ENCODE data around the gene GALM. TPM values are rescaled to one million over a fixed set of nuclear protein-coding genes. Genes with fewer than 3 reads are reported as not detected.

The GALM gene
- total RNA-seq, 2 donors from 2014 or later, result 9.2 to 16.8 TPM

GRCh38 chr2:38723173-38723572 lies 57.3 kb downstream of the GALM start:
- ATAC-seq (no peak), DNase-seq (no peak)
- intact Hi-C loops (cut with DNase I), result loop anchor here in 1 of 2 donors (5.0 kb wide), 1 partner anchor 56 kb away; the partner anchor contains the start of gene GALM

GRCh38 chr2:38727661-38728060 lies 61.7 kb downstream of the GALM start:
- intact Hi-C loops (cut with DNase I), result no loop called here
- DNase-seq, result no peak
- ATAC-seq, result no peak

- no peak for ATAC-seq
- intact Hi-C loops (cut with DNase I), result loop anchor here in 1 of 2 donors (1.0 kb wide), 1 partner anchor 16 kb away; no protein-coding TSS in a partner anchor
- DNase-seq, result no peak
Measured at GRCh38 chr2:38728694-38729093, 62.8 kb downstream of the GALM start.

GRCh38 chr2:38731090-38731489 lies 65.2 kb downstream of the GALM start:
- ATAC-seq, result no peak
- intact Hi-C loops (cut with DNase I), result loop anchor here in 1 of 2 donors (10.0 kb wide), 1 partner anchor 416 kb away; no protein-coding TSS in a partner anchor
- no peak for DNase-seq

GRCh38 chr2:38731684-38732221 lies 65.8 kb downstream of the GALM start:
- no peak for DNase-seq
- intact Hi-C loops (cut with DNase I), result loop anchor here in 1 of 2 donors (10.0 kb wide), 1 partner anchor 417 kb away; no protein-coding TSS in a partner anchor

GRCh38 chr2:38733300-38733971 lies 67.5 kb downstream of the GALM start:
- DNase-seq, result no peak
- intact Hi-C loops (cut with DNase I), result loop anchor here in 1 of 2 donors (10.0 kb wide), 1 partner anchor 419 kb away; no protein-coding TSS in a partner anchor
- no peak for ATAC-seq

More at GRCh38 chr2:38731684-38732221, 65.8 kb downstream of the GALM start:
- ATAC-seq, result no peak

GRCh38 chr2:38734299-38735058 lies 68.6 kb downstream of the GALM start:
- peak; percentile 72 for DNase-seq
- peak in 1 of 2 donors; percentile 21 for ATAC-seq
- intact Hi-C loops (cut with DNase I), result loop anchor here (5.0 to 10.0 kb wide), 2 partner anchors 152 to 420 kb away; no protein-coding TSS in a partner anchor

GRCh38 chr2:38735999-38736320 lies 70.0 kb downstream of the GALM start:
- ATAC-seq (no peak), DNase-seq (no peak)
- intact Hi-C loops (cut with DNase I), result loop anchor here (5.0 to 10.0 kb wide), 2 partner anchors 154 to 421 kb away; no protein-coding TSS in a partner anchor

- intact Hi-C loops (cut with DNase I), result loop anchor here (5.0 to 10.0 kb wide), 2 partner anchors 155 to 422 kb away; no protein-coding TSS in a partner anchor
- peak; percentile 52 for DNase-seq
- ATAC-seq, result peak; percentile 9 to 49
Measured at GRCh38 chr2:38737000-38737698, 71.2 kb downstream of the GALM start.

- intact Hi-C loops (cut with DNase I), result loop anchor here (5.0 to 10.0 kb wide), 2 partner anchors 156 to 423 kb away; no protein-coding TSS in a partner anchor
- no peak for ATAC-seq
- no peak for DNase-seq
Measured at GRCh38 chr2:38737925-38738324, 72.0 kb downstream of the GALM start.

- DNase-seq (no peak), ATAC-seq (no peak)
- intact Hi-C loops (cut with DNase I), result loop anchor here (5.0 to 10.0 kb wide), 2 partner anchors 157 to 425 kb away; no protein-coding TSS in a partner anchor
Measured at GRCh38 chr2:38739524-38739923, 73.6 kb downstream of the GALM start.

- intact Hi-C loops (cut with DNase I), result loop anchor here in 1 of 2 donors (2.0 to 5.0 kb wide), 2 partner anchors 159 to 204 kb away; no protein-coding TSS in a partner anchor
- peak; percentile 8 to 19 for ATAC-seq
Measured at GRCh38 chr2:38740851-38741731, 75.2 kb downstream of the GALM start.

GRCh38 chr2:38742797-38743559 lies 77.1 kb downstream of the GALM start:
- DNase-seq (no peak), ATAC-seq (no peak)
- intact Hi-C loops (cut with DNase I), result loop anchor here in 1 of 2 donors (5.0 kb wide), 1 partner anchor 161 kb away; no protein-coding TSS in a partner anchor

More at GRCh38 chr2:38740851-38741731, 75.2 kb downstream of the GALM start:
- no peak for DNase-seq

- intact Hi-C loops (cut with DNase I), result loop anchor here in 1 of 2 donors (1.0 to 5.0 kb wide), 2 partner anchors 15 to 162 kb away; no protein-coding TSS in a partner anchor
- DNase-seq (no peak), ATAC-seq (no peak)
Measured at GRCh38 chr2:38743672-38744398, 77.9 kb downstream of the GALM start.

- intact Hi-C loops (cut with DNase I), result loop anchor here in 1 of 2 donors (1.0 to 5.0 kb wide), 2 partner anchors 15 to 162 kb away; no protein-coding TSS in a partner anchor
- ATAC-seq (no peak), DNase-seq (no peak)
Measured at GRCh38 chr2:38744399-38744780, 78.5 kb downstream of the GALM start.

- intact Hi-C loops (cut with DNase I), result no loop called here
- ATAC-seq (no peak), DNase-seq (no peak)
Measured at GRCh38 chr2:38745267-38745666, 79.4 kb downstream of the GALM start.
